Prostate gland (tissue), 2 donors: ENCODE measurements around the gene ITGAL.

Experiments used
- POLR2A ChIP-seq: fragments of 450-650 bp; IDR thresholded peaks from one replicate; pipeline ENCODE4 v1.6.1; 2016; ENCODE audit warnings: antibody characterized with exemption, mild to moderate bottlenecking
- TF ChIP-seq, protein P1 (sequence below), 4 experiments: fragments of 200-600 bp in 2 of 4; fragments of 450-650 bp in 2 of 4; sonication (generic) in 2 of 4; IDR thresholded peaks; 1 replicate in 3 of 4; 2 replicates in 1 of 4; pipeline ENCODE4 v1.5.1; 2016 to 2019; ENCODE audit warnings: antibody characterized with exemption in 4 of 4, mild to moderate bottlenecking in 2 of 4, moderate library complexity in 2 of 4

DNA sequence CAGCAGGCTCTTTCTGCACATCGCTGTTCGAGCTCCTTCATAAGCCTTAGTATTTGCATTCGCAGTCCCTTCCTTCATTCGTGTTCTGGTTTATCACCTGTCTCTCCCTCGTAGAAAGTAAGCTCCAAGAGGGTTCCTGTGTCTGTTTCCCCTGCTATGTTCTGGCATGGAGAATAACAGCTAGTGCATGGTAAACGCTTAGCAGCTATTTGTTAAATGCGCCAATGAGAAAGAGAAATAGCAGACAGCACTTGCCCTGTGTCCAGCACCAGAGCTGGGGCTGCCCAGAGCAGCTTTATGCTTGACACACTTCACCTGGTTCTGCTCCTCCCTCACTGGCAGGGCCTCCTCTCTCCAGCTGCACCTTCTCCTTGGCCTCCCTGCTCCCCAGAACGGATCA, 93.4 kb downstream of the ITGAL start:
- TF ChIP-seq, protein P1, sequence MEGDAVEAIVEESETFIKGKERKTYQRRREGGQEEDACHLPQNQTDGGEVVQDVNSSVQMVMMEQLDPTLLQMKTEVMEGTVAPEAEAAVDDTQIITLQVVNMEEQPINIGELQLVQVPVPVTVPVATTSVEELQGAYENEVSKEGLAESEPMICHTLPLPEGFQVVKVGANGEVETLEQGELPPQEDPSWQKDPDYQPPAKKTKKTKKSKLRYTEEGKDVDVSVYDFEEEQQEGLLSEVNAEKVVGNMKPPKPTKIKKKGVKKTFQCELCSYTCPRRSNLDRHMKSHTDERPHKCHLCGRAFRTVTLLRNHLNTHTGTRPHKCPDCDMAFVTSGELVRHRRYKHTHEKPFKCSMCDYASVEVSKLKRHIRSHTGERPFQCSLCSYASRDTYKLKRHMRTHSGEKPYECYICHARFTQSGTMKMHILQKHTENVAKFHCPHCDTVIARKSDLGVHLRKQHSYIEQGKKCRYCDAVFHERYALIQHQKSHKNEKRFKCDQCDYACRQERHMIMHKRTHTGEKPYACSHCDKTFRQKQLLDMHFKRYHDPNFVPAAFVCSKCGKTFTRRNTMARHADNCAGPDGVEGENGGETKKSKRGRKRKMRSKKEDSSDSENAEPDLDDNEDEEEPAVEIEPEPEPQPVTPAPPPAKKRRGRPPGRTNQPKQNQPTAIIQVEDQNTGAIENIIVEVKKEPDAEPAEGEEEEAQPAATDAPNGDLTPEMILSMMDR (IDR thresholded peaks at IDR 0.05) = no peak
- no peak for TF ChIP-seq POLR2A
